Measurements from ENCODE around the gene ITPR2.
A peak's percentile ranks its signal among the peaks of the same experiment; 100 is the strongest.
"Not testable (repeated sequence)": the region's sequence is repeated elsewhere in the genome, so short reads cannot be mapped to it uniquely, and the experiment has no call there.

ITPR2 gene

DNA sequence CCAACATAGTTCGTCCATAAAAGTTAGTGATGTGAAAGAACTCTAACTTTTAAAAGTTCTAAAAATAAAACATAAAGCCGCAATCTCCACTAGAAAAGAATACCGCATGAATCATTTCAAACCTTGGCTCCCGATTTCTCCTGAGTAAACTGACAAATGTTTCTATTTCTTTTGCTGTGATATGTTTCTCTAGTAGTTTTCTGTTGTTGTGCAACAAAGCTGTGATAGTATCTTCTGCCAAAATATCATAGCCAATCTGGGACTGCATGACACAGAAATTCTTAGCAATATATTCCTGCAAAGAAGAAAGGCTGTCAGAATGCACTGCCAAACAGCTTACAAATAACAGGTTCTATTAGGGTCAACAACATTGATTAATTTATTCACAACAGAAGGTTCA, 174.0 kb downstream of the ITPR2 start:
- no peak for DNase-seq

DNA sequence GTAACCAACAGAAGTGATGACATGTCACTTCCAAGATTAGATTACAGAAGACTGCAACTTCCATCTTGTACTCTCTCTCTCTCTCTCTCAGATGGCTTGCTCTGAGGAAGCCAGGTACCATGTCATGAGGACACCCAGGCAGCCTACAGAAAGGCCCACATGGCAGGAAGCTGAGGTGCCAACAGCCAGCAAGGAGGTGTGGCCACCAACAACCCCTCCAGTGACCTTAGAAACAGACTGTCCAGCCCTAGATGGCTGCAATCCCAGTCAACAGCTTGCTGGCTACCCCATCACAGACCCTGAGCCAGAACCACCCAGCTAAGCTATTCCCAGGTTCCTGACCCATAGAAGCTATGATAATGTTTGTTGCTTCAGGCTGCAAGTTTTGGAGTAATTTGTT, 178.4 kb downstream of the ITPR2 start:
- no peak for DNase-seq

DNA sequence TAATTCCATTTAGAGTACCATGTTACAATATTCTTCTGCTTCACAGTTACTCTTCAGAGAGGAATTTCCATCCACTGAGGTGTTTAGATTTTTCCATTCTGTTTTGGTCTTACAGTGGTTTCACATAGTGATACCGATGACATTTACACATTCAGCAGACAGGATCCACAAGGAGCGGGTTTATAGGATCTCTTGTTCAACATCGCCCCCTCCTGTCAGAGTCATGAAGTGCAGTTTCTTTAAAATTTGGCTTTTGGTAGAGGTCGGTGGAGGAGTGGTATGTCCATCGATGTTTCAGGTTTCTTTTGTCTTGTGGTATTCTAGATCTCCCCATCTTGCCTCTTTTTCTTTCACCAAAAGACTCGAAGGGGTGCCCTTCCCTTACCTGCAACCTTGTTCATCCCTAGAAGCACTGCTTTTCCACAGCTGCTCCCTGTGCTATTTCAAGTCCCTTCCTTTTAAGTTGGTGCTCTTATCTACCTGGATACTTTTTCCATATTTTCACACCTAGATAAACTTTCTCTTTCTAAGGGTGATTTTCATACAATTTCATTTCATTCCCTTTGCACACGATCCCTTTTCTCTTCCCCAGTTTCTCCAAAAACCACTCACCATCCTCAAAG, 181.3 kb downstream of the ITPR2 start:
- peak; percentile 64 to 86 (median 79) for DNase-seq

DNA sequence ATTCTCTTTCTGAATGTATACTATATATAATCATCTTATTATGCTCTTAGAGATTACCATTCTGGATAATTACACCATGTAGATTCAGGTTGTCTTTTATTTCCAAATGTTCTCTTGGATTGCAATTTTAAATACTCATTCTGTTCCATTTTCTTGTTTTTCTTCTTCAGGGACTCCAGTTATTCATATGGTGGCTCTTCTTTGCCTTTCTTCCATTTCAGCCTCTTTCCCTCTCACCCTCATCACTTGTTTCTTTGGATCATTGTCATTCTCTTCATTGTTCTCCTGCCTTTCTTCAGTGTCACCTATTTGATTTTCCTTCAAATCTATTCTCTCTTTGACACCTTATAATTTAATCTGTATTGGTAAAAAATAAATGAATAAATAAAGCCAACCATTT, 182.0 kb downstream of the ITPR2 start:
- no peak for DNase-seq

DNA sequence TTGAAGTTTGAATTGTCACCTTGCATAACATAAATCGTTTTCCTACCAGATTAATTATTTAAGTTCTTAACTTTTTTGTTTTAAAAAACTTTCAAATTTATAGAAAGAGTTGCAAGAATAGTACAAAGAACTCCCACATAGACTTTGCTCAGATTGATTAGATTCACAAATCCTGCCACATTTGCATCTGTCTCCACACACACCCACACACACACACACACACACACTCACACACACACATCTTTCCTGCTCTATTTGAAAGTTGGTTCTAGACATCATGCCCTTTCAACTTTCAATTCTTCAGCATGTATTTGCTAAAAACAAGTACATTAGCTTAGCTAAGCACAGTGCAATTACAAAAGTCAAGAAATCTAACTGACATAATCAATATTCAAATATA, 184.0 kb downstream of the ITPR2 start:
- no peak for DNase-seq

DNA sequence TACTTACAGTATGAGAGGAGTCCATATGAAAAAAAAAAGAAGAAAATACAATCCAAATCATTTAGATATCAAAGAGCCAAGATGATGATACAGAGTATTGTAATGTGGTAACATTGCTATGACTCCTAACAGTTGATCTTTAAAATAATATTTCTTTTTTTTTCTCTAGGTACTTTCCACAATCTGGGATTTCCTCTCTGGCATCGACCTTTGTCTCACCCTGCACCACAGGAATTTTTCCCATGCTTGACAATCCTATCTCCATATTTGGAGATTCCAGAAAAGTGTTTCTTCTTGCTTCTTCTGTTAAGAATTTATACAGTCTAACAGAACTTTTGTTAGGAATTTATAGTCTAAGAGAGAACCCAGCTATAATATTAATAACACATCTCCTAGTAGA, 184.4 kb downstream of the ITPR2 start:
- DNase-seq = no peak

DNA sequence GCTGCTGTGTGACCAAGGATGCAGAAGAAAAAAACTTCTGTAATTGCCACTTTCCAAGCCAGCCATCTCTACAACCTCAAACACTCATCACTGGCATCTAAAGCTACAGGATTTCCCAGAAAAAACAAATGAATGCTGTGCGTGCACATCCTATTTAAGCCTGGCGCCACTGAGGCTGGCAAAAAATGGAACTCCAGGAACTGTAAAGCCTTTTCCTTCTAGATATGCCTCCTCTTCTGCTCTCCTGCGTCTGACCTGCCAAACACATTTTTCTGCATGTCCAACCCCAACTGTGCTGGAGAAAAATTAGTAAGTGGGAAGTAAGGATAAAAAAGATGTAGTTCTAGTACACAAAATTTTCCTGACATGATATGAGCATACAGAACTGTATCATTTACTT, 184.9 kb downstream of the ITPR2 start:
- DNase-seq = no peak

DNA sequence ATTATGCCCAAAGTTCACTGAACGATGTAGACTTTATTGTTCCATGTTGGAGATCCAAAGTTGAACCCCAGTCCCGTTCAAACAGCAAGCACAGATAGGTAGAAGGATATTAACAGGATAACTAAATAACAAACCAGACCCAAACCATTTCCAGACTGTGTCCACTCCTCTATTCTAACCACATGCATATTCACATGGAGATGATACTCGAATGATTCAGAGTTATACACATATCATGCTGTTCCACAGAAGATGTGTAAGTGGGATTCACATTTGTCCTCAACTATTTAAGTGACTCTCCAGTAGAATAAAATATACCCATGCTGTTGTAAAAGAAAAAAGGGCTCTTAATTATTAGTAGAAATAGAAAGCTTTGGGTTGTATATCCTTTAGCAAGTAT, 185.9 kb downstream of the ITPR2 start:
- no peak for DNase-seq

DNA sequence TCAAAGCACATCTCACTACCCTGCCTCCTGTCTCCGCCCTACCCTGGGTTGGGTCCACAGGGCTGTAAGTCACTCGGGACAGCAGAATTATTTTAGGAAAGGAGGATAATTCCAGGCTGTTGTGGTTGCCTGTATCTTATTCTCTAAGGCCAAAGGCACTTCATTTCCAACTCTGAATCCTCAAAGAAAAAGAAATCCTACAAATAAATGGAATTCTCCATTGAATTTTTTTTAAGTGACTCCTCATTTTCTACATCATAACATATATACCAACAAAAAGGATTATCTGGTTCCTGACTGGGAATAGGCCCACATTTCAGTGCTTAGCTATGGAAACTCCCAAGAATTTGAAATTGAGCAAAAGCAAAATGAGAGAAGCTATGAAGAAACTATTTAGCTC, 186.4 kb downstream of the ITPR2 start:
- DNase-seq = no peak

DNA sequence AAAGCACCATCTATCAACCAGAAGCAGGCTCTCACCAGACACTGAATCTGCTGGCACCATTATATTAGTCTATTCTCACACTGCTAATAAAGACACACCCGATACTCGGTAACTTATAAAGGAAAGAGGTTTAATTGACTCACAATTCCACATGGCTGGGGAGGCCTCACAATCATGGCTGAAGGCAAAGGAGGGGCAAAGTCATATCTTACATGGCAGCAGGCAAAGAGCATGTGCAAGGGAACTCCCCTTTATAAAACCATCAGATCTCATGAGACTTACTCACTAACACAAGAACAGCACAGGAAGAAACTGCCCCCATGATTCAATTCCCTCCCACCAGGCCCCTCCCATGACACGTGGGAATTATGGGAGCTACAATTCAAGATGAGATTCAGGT, 188.6 kb downstream of the ITPR2 start:
- not testable (repeated sequence) for DNase-seq

DNA sequence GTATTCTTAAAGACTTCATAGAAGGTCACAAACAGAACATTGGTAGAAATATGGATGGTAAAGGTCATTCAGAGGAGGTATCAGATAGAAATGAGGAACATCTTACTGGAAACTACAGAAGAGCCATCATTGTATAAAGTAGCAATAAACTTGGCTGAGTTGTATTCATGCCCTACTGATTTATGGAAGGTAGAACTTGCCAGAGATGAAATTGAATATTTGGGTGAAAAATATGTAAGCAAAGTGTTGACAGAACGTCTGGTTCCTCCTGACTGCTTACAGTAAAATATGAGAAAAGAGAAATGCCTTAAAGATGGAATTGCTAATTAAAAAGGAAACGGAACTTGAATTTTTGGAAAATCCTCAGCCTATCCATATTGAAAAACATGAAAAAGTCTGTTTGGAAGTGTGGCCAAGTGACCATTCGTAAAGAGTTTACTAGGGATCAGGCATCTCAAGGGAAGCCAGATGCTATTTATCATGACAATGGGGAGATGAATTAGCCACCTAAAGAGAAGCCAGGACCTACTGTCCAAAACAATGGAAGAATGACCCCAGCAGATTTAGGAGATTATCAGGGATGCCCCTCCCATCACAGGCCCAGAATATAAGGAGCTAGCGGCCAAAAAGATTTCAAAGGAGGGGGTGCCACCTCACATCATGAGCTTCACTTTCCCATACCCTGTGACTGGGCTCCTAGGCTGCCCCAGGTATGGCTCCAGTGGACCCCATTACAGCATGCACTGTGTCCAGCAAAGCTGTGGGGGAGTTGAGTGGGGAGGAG, 189.3 kb downstream of the ITPR2 start:
- DNase-seq = no peak

DNA sequence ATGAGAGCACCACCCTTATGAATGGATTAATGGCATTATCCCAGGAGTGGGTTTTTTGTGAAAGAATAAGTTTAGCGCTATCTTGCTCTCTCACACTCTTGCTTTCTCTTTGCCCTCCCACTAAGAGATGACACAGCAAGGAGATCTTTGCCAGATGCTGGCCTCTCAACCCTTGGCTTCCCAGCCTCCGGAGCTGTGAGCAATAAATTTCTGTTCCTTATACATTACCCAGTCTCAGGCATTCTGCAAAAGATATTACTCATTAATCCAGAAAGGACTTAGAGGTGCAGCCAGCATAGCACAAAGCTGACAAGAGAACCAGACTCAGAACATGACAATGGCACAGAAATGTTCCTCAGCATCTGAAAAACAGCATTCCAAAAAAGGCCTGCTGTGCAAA, 190.6 kb downstream of the ITPR2 start:
- DNase-seq = no peak

DNA sequence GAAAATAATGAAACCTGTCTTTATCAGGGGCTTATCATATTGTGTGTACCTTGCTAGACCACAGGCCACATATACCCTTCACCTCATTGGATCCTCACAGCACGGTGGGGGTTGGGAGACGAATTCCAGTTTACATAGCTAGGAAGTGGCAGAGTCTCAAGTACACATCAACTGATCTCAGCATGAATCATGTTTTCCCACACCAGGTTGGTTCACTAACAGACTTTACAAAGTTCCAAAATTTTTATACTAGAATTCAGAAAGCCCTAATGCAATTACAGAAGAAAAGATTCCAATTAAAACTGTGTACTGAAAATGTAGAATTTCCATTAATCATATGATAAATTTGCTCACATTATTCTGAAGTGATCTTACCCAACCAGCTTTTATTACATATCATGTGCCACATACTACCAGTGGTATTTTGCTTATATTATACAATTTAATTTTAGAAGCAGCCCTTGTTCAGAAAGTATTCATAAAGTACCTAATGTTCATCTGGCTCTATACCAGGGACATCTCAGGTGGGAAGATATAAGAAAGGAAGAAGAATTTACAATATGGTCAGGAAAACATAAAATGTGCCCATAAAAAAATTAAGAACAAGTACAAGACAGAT, 196.2 kb downstream of the ITPR2 start:
- peak in 1 of 3 experiments; percentile 34 for DNase-seq

DNA sequence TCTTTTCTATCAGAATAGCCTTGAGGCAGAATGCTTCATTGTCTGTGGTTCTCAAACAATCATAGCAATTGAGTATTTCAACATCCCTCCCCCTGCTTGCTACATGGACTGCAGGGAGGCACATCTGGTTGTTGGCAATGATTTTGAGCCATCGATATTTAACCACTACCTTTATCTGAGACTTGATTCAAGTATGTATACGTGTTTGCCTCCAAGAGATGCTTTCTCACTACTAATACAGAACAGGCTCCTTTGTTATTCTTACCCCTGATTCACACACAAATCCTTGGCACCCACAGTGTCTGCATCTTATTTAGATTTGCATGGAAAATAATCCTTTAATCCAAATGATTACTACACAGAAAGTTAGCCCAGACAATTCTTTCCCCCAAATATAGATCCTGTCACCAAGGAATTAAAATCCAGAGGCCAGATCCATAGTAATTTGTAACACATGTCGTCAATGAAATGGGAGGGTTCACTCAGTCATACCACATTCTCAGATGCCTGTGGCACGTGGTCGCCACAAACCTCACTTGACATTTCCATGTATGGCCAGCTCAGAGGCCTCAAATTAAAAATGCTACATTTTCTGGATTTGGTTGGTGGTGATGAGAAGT, 199.3 kb downstream of the ITPR2 start:
- peak in 1 of 3 experiments; percentile 35 for DNase-seq

DNA sequence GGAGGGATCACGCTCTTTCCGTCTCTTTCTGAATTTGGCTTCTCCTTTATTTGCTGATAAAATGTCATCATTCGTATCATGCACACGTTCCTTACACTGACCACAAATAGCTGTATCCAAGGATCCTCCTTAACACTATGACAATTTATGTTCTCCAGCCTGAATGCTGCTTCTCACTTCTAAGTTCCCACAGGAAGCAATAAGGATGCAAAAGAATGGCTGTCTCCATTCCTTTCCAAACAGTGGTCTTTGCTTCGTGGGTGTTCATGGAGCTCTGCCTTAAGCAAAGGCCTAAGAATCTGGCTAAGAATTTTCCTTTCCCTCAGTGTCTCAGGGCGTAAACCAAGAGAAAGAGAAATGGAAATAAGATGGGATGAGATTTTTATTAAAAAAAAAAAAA, 200.2 kb downstream of the ITPR2 start:
- DNase-seq = no peak

DNA sequence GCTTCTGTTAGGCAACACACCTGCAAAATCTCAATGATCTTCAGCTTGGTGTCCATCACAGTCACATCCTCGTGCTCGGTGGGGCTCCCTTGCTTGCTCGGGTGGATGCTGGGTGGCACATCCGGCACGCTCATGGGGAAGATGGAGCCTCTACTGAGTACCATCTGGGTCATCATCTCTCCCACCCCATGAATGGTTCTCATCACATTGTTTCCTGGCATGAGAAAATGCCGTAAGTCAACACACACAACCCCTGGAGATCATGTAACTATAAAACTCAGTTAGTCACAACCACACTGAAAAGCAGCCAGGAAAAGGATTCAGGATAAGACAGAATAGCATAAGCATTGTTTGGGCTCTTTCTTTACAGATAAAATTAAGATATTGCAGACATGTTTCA, 201.1 kb downstream of the ITPR2 start:
- peak in 2 of 3 experiments; percentile 14 to 42 for DNase-seq

DNA sequence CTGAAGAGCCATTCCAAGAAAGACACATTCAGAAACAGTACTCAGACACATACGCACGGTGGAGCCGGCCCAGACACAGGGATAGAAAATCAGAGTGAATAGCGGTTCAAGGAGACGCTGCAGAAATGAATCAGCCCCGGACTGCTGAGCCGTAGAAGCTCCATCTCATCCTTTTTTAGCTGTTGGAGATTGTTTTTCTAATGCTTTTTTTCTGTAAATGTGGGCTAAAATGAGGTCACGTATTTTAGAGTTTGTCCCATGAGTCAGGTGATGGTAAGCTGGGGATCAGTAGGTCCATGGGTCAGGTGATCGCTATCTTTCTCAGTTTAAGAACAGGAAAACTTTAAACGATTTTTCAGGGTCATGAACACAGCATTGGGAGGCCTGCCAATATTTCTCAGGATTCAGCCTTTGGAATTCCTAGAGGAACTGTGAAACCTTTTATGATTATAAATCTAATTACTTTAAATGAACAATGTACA, 202.4 kb downstream of the ITPR2 start:
- DNase-seq = no peak

DNA sequence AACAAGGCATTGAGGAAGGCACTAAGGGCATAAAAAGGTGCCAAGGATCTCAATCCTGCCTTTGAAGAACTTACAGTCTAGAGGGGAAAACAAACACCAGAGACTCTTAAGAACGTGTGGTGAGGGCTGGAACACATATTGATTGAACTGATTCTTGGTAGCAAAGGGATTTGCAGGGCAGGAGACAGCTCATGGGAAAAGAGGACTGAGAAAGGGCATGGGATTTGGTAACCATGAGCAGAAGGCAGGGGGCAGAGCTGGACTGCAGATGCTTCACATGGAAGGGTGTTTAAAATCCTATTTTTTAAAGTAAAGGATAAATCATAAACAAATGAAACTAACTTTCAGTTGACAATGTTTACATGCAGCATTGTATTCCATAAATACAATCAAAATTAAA, 203.1 kb downstream of the ITPR2 start:
- DNase-seq = no peak

DNA sequence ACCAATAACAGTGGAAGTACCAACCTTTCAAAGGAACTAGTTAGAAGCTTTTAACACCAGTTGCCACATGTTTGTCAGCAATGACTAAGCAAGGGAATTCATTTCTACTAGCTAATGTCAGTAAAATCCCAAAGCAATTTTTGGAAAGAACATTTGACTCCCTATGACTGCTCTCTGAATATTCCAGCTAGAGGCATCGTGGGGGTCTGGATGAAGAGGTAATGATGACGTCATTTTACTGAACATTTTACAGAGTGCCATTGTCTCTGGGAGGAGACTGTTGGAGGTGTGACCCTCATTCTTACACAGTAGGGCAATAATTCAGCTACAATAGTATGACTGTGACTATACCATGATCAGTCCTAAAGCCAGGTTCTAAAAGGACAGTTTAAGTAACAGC, 204.8 kb downstream of the ITPR2 start:
- DNase-seq = no peak

DNA sequence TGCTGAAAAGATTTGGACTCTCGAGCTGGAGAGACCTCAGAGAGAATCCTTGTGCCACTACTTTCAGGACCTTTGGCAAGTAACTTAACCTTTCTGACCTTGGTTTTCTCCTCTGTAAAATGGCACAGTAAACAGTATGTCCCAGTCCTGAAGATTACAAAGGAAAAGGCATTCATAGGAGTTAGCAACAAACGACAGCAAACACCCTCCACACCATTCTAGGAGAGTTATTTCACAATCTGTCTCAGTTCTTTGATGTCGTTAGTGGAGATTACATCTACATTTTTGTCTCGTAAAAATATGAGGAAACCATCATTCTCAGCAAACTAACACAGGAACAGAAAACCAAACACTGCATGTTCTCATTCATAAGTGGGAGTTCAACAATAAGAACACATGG, 205.7 kb downstream of the ITPR2 start:
- no peak for DNase-seq

DNA sequence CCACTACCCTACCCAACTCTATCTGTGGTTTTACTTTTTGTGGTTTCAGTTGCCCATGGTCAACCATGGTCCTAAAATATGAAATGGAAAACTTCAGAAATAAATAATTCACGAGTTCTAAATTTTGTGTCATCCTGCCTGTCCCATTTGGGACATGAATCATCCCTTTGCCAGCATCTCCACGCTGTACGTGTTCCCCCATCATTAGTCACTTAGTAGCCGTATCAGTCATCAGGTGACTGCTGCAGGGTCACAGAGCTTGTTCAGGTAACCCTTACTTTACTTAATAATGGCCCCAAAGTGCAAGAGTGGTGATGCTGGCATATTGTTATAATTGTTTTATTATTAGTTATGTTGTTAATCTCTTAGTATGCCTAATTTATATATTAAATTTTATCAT, 209.9 kb downstream of the ITPR2 start:
- DNase-seq = no peak

DNA sequence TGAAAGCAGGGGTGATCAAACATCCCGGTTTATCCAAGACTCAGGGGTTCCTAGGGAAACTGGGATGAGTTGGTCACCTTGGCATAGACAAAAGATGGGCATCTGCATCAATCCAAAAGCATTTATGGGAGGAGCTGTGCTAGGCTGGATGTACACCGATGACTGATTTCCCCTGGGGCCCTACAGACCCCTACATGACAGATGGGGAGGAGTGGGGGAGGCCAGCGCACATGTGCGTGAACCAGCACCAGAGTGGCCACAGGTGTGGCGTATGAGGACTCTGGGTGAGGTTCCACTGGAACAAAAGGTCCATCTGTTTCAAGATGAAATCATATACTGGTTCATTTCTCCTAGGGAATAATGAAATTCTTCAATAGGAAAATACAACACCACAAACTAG, 210.4 kb downstream of the ITPR2 start:
- DNase-seq = peak in 2 of 3 experiments; percentile 55 to 62

DNA sequence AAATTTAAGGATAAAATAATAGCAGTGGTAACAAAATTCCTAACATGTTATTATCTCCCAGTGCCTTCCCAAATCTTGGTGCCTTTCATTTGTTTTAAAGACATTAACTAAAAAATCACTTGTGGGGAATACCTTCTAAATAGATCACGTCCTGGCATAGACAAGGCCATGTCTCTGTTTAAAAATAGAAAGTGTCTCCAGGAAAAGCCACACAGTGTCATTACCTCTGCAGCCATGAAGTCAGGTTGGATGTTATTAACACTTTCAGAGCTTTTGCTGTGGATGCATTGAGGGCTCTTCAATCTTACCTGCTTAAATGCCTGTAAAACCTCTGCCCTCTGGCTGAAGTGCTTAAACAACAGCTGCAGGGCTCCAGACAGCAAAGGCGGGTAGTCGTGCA, 211.1 kb downstream of the ITPR2 start:
- DNase-seq = peak; percentile 27 to 91 (median 82)

DNA sequence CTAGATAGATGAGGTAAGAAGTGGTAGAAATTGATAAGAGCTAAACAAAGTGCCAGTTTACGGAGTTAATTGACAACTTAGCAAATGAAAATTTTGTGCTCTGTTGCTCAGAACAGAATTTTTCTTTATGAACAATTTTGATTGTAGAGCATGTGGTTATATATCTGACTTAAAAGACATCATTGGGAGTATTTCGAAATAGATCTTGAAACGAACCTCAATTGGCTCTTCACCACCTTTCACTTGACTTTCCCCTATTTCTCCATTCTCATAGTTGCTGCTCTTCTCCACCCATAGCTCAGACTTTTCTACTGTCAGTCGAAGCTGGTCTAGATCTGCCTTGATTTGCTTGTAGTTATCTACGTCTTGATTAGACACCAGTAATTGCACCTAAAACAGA, 212.1 kb downstream of the ITPR2 start:
- DNase-seq = no peak

Data from NCI-H1417 (cell line).